Stimulated activated naive CD8-positive, alpha-beta T cell treated with anti-CD3 and anti-CD28 coated beads, Interleukin-15, Interleukin-2, amounts not matched to agents 100 U/mL and 50 U/mL, for 24 hours (primary cell): ENCODE data around the gene KCNJ16.
"Not testable (repeated sequence)": the region's sequence is repeated elsewhere in the genome, so short reads cannot be mapped to it uniquely, and the experiment has no call there.

Experiments used
- ATAC-seq: fragments of 150-1000 bp; cut with Tn5 transposase; one replicate; pipeline ENCODE4 v1.10.0; 2021
- DNase-seq: peaks from one replicate; pipeline ENCODE4 v3.0.0; 2021

KCNJ16 gene

DNA sequence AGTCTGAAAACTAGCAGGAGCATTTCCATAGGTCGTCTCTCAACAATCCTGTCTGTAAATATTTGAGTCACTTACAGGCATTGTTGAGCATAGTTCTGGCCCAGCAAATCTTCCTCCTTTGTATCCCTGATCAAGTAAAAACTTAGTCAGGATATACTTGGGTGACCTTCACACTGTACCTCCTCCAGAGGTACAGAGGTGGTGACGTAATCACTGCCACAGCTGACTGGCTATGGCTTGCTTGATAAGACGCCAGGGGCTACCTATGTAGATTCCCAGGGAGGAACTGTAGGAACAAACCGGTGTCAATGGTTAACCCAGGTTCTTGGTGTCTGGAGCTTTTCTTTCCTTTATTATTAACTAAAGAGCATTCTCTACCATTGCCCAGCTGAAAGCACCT lies at the start of gene KCNJ16:
TSS of gene KCNJ16 (plus strand) at position 270 of the 400 bp plus-strand sequence. CDS start 56,863 bp downstream, outside the sequence.
- DNase-seq: no peak
- ATAC-seq: no peak

- no peak for DNase-seq
- no peak for ATAC-seq
Measured at GRCh38 chr17:70028397-70028796, 46.6 kb upstream of the KCNJ16 start.

GRCh38 chr17:70028978-70029767 lies 45.9 kb upstream of the KCNJ16 start:
- DNase-seq (no peak), ATAC-seq (no peak)

- no peak for ATAC-seq
- DNase-seq: no peak
Measured at GRCh38 chr17:70030371-70030770, 44.7 kb upstream of the KCNJ16 start.

- DNase-seq: no peak
- no peak for ATAC-seq
Measured at GRCh38 chr17:70031341-70031740, 43.7 kb upstream of the KCNJ16 start.

DNA sequence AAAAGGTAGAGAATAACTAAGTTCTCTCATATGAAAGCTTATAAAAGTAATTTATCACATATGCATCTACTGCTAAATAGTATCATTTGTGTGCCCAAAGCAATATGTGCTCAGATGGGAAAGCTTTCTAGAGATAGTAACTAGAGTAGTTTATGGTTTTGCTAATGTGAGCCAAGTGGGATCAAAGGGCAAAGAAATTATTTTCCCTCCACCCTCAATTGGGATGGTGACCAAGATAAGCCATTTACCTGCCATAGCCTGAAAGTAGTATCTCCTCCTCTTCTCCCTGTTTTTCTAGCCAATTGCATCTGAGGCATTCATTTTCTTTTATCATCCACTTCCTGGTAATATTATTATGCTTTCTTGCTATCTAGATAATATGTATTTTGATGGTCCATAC lies 41.9 kb upstream of the KCNJ16 start:
- DNase-seq (no peak), ATAC-seq (no peak)

DNA sequence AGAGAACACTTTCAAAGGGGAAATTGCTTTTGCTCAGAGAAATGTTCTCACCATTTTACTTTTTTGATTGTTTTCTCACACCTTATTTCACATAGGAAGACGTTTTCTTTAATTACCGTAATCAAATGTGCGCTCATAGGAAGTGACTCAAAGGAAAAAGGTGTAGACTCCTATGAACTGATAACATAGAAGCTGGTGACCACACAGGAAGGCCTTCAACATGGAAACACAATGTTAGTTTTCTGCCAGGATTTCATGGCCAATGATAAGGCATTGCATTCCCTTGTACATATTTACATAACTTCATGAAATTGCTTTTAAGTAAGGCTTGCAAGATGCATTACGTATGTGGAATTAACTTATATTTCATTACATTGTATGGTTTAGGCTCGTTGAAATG lies 40.9 kb upstream of the KCNJ16 start:
- no peak for DNase-seq
- no peak for ATAC-seq

GRCh38 chr17:70037498-70037897 lies 37.5 kb upstream of the KCNJ16 start:
- DNase-seq (no peak), ATAC-seq (no peak)

- ATAC-seq (no peak), DNase-seq (no peak)
Measured at GRCh38 chr17:70040336-70040735, 34.7 kb upstream of the KCNJ16 start.

- ATAC-seq (no peak), DNase-seq (no peak)
Measured at GRCh38 chr17:70041061-70041460, 34.0 kb upstream of the KCNJ16 start.

DNA sequence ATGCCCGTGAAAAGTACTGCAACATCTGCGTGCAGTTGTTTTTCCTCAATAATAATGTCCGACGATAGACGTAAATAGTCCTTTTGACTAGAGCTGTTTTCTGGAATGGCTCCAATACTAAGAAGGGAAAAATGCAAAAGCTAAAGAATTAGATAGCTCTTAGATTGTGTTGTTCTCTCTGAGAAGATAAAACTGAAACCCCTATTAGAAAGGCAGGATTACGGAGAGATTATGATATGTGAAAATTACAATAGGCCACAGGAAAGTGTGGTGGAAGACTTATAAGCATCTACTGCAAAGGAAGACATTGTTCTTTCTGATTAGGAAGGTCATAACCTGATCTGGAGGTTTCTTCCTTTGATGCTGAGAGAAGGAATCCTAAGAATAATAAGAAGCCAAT lies 33.5 kb upstream of the KCNJ16 start:
- ATAC-seq: no peak

GRCh38 chr17:70045780-70046179 lies 29.2 kb upstream of the KCNJ16 start:
- ATAC-seq, DNase-seq: not testable (repeated sequence)

More for the DNA sequence above, 33.5 kb upstream of the KCNJ16 start:
- no peak for DNase-seq

GRCh38 chr17:70047619-70048419 lies 27.2 kb upstream of the KCNJ16 start:
- no peak for ATAC-seq
- no peak for DNase-seq

DNA sequence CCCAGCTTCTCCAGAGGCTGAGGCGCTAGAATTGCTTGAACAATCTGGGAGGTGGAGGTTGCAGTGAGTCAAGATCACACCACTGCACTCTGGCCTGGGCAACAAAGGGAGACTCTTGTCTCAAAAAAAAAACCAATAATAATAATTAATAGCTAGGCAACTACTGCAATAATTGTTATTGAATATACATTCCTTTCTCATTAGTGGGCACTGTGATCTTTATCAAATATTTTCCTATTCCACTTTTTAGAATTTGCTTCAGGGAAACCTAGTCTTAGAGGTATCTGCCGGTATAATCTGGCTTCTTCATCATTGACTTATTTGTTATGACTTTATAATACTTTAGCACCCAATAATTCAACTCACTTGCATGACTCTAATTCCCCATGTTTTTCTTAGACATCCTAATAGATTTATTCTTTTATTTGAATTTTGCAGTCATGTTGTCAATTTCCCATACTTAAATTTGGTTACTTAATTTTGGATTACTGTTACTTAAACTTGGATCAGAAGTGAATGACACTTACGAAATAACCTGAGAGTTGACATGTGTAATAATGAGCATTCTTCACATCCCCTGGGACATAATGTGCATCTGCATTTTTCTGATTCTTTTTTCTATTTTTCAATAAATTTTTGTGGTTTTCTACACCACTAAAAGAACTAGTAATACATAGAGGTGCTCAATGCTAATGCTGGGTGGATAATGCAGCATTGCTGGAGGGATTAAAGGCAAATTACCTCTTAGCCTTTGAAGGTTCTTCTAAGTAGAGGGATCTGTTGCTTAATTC lies 25.0 kb upstream of the KCNJ16 start:
- DNase-seq (no peak), ATAC-seq (no peak)

- DNase-seq: no peak
- no peak for ATAC-seq
Measured at GRCh38 chr17:70050931-70051330, 24.1 kb upstream of the KCNJ16 start.

GRCh38 chr17:70053241-70054234 lies 21.5 kb upstream of the KCNJ16 start:
- ATAC-seq (no peak), DNase-seq (no peak)

- no peak for DNase-seq
- ATAC-seq: no peak
Measured at GRCh38 chr17:70055000-70055399, 20.0 kb upstream of the KCNJ16 start.

DNA sequence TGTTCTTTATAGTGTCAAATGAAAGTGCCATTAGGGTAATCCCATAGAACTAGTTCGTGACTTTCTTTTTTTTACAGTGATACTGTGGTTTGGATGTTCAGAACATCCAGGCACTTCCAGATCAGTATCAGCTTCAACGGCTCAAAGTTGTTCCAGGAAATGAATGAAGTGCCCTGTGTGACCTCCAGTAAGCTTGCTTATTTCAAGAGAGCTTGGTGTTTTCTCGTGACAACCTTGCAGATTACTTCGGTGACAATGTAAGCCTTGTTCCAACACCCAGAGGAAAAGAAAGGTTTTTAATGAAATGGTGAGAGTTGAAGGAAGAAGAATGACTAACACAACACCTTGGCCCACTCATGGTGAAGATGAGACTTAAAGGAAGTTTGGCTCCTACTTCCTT lies 16.0 kb upstream of the KCNJ16 start:
- ATAC-seq (no peak), DNase-seq (no peak)

- ATAC-seq (no peak), DNase-seq (no peak)
Measured at GRCh38 chr17:70059649-70060048, 15.4 kb upstream of the KCNJ16 start.

GRCh38 chr17:70060415-70060814 lies 14.6 kb upstream of the KCNJ16 start:
- ATAC-seq (no peak), DNase-seq (no peak)

DNA sequence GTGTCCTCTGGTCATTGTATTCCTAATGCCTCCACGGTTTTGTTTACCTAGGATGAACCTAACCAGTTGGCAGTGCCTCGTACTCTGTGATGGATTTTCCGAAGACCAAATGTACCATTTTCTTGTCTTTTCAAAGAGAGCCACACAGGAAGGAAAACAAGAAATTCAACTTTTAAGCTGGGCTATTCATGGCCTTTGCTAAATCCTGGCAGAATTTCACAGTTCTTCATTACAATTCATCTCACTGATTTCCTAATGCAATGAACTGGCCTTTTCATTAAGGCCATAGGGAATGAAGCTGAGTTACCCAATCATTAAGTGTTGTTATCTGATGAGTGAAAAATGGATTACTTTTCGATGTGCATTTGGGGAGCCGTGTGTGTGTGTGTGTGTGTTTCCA lies 7.9 kb upstream of the KCNJ16 start:
- no peak for ATAC-seq
- DNase-seq: no peak
